Esophagus squamous epithelium (tissue), 5 donors: ENCODE data around the gene CBR1. TPM values are rescaled to one million over a fixed set of nuclear protein-coding genes. Genes with fewer than 3 reads are reported as not detected.

ENCODE experiments used
- DNase-seq: peaks from one replicate; lab custom pipeline; 2025; lab: John Stamatoyannopoulos, UW
- H3K27ac ChIP-seq, 4 donors: fragments of 200-600 bp; sonication (generic); one replicate each; pipeline ENCODE4 v1.5.1; 2016 to 2019; ENCODE audit warnings: mild to moderate bottlenecking in 1 of 4
- H3K27me3 ChIP-seq, 4 donors: fragments of 200-600 bp; sonication (generic); 1 replicate in 3 of 4; 2 replicates in 1 of 4; pipeline versions ENCODE4 v1.5.1 to v1.6.0; 2017 to 2021; ENCODE audit warnings: antibody characterized with exemption in 1 of 4
- H3K36me3 ChIP-seq, 3 donors: fragments of 200-600 bp; sonication (generic); one replicate each; pipeline ENCODE4 v1.5.1; 2016 to 2019
- H3K4me1 ChIP-seq, 3 donors: fragments of 200-600 bp; sonication (generic); one replicate each; pipeline ENCODE4 v1.5.1; 2017 to 2019
- H3K4me3 ChIP-seq, 4 donors: fragments of 200-600 bp; sonication (generic); 1 replicate in 3 of 4; 2 replicates in 1 of 4; pipeline ENCODE4 v1.5.1; 2016 to 2019; ENCODE audit warnings: mild to moderate bottlenecking in 2 of 4, moderate library complexity in 1 of 4
- H3K9me3 ChIP-seq, 3 donors: fragments of 200-600 bp; sonication (generic); one replicate each; pipeline ENCODE4 v1.5.1; 2016 to 2019
- CTCF ChIP-seq, 6 experiments: fragments of 450-650 bp in 4 of 6; fragments of 200-600 bp in 2 of 6; sonication (generic) in 2 of 6; IDR thresholded peaks; one replicate each; pipeline ENCODE4 v1.5.1; 2016 to 2019; ENCODE audit warnings: antibody characterized with exemption in 6 of 6, mild to moderate bottlenecking in 4 of 6, moderate library complexity in 4 of 6
- POLR2A ChIP-seq, 4 donors: fragments of 450-650 bp; IDR thresholded peaks; one replicate each; pipeline ENCODE4 v1.6.1; 2017; ENCODE audit warnings: antibody characterized with exemption in 4 of 4, mild to moderate bottlenecking in 4 of 4, moderate library complexity in 3 of 4
- WGBS, 2 donors: methylation state at CpG; one replicate each; pipeline ENCODE4 v1.1.5; 2018; 5-methylcytosine and 5-hydroxymethylcytosine counted together
- intact Hi-C: fragments of 100-400 bp; cut with DNase I; formaldehyde crosslinking; loops from one replicate; pipeline ENCODE4 v1.15.0; 2022
- total RNA-seq, 4 donors: library from RNA; depleted of rRNA; stranded (reverse); fragments of >200 nt; gene quantifications; one replicate each; pipeline ENCODE4 v1.1.0, GENCODE V29; 2016
- donor health status: DM: yes; HTN: yes; CAD: no.

The CBR1 gene
- total RNA-seq, 4 donors from 2014 or later = 320 to 932 (median 584) TPM

GRCh38 chr21:36039861-36040260 is 30.0 kb upstream of the CBR1 start:
- 56 to 62% methylated on average over 2 to 4 of the region's 6 CpGs for WGBS, 2 donors
- no peaks in the 10 kb centered on the region for H3K27me3 ChIP-seq
- peak overlapping the region in 3 of 4 donors; percentile 34 to 51 (median 43) for H3K27ac ChIP-seq
- no peaks in the 10 kb centered on the region for H3K9me3 ChIP-seq
- TF ChIP-seq CTCF (IDR thresholded peaks at IDR 0.05) (no peak), POLR2A (IDR thresholded peaks at IDR 0.05) (no peak)
- H3K4me1 ChIP-seq = peaks cover 0 to 32% (median 7%) of the 10 kb centered on the region in 3 donors
- peaks cover 6 to 100% (median 20%) of the 10 kb centered on the region in 3 donors for H3K36me3 ChIP-seq
- DNase-seq = no peak
- H3K4me3 ChIP-seq = no peak overlapping the region
- intact Hi-C loops = no loop called here

GRCh38 chr21:36040389-36040788 is 29.4 kb upstream of the CBR1 start:
- peak overlapping the region in 2 of 4 donors; percentile 43 to 51 for H3K27ac ChIP-seq
- H3K27me3 ChIP-seq = no peaks in the 10 kb centered on the region
- H3K4me1 ChIP-seq = peaks cover 0 to 32% (median 7%) of the 10 kb centered on the region in 3 donors
- H3K36me3 ChIP-seq = peaks cover 10 to 100% (median 20%) of the 10 kb centered on the region in 3 donors
- no peak overlapping the region for H3K4me3 ChIP-seq
- no peak for TF ChIP-seq CTCF (IDR thresholded peaks at IDR 0.05)
- no peak for TF ChIP-seq POLR2A (IDR thresholded peaks at IDR 0.05)
- DNase-seq = no peak
- H3K9me3 ChIP-seq = no peaks in the 10 kb centered on the region
- intact Hi-C loops = no loop called here
- 58 to 83% methylated on average over 2 of the region's 2 CpGs for WGBS, 2 donors

- DNase-seq = no peak
- no peak for TF ChIP-seq CTCF (IDR thresholded peaks at IDR 0.05)
- no peak for TF ChIP-seq POLR2A (IDR thresholded peaks at IDR 0.05)
- Histone ChIP-seq H3K27me3 (no peaks in the 10 kb centered on the region), H3K9me3 (no peaks in the 10 kb centered on the region), H3K4me1 (peaks cover 0 to 32% (median 7%) of the 10 kb centered on the region in 3 donors), H3K36me3 (peaks cover 12 to 99% (median 22%) of the 10 kb centered on the region in 3 donors), H3K27ac (no peak overlapping the region), H3K4me3 (no peak overlapping the region)
- intact Hi-C loops = no loop called here
- 71 to 88% methylated on average over 1 of the region's 1 CpG for WGBS, 2 donors
Measured at GRCh38 chr21:36041910-36042309, 27.9 kb upstream of the CBR1 start.

- no peaks in the 10 kb centered on the region for H3K27me3 ChIP-seq
- intact Hi-C loops = no loop called here
- H3K4me3 ChIP-seq = no peak overlapping the region
- no peak overlapping the region for H3K27ac ChIP-seq
- peaks cover 0 to 17% (median 0%) of the 10 kb centered on the region in 3 donors for H3K4me1 ChIP-seq
- TF ChIP-seq POLR2A (IDR thresholded peaks at IDR 0.05) (no peak), CTCF (IDR thresholded peaks at IDR 0.05) (no peak)
- H3K36me3 ChIP-seq = peaks cover 12 to 99% (median 26%) of the 10 kb centered on the region in 3 donors
- 70 to 91% methylated on average over 10 of the region's 10 CpGs for WGBS, 2 donors
- DNase-seq = no peak
- H3K9me3 ChIP-seq = no peaks in the 10 kb centered on the region
Measured at GRCh38 chr21:36044056-36044455, 25.8 kb upstream of the CBR1 start.

- intact Hi-C loops = no loop called here
- Histone ChIP-seq H3K27ac (no peak overlapping the region), H3K27me3 (no peaks in the 10 kb centered on the region), H3K4me3 (no peak overlapping the region), H3K36me3 (peaks cover 12 to 99% (median 26%) of the 10 kb centered on the region in 3 donors), H3K9me3 (no peaks in the 10 kb centered on the region), H3K4me1 (no peaks in the 10 kb centered on the region)
- TF ChIP-seq CTCF (IDR thresholded peaks at IDR 0.05) (no peak), POLR2A (IDR thresholded peaks at IDR 0.05) (no peak)
- DNase-seq = no peak
- 52 to 55% methylated on average over 1 of the region's 1 CpG for WGBS, 2 donors
Measured at GRCh38 chr21:36045993-36046392, 23.8 kb upstream of the CBR1 start.
